ENCODE results near the gene EFCAB11.
A peak's percentile ranks its signal among the peaks of the same experiment; 100 is the strongest.

Gene EFCAB11

GRCh38 chr14:89803542-89803941, 151.0 kb downstream of the EFCAB11 start:
- no peak for TF ChIP-seq CTCF (IDR thresholded peaks at IDR 0.05; ENCODE audit: insufficient read depth, low read depth, low read length, missing control alignments)
- no peak for DNase-seq (ENCODE audit: low read depth)
- H3K4me3 ChIP-seq (ENCODE audit: low read length) = no peak overlapping the region

DNA sequence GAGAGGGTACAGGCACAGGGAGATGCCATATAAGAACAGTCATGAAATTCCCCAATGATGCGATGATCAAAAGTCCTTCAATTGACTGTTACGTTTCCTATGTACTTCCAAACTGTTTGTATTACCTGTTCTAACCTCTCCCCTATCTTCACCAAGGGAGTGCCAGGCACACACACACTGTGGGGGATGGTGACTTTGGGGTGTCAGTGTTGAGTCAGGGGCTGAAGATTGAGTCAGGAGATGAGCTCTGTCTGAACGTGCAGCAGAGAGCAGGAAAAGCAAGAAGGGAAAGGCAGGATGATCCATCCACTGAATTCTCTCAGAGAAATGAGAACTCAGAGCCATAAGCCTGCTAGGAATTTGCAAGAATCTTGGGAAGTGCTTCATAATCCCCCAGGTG, 153.4 kb downstream of the EFCAB11 start:
- DNase-seq (ENCODE audit: low read depth) = peak; percentile 100
- TF ChIP-seq CTCF (IDR thresholded peaks at IDR 0.05; ENCODE audit: insufficient read depth, low read depth, low read length, missing control alignments) = no peak
- no peak overlapping the region for H3K4me3 ChIP-seq (ENCODE audit: low read length)

DNA sequence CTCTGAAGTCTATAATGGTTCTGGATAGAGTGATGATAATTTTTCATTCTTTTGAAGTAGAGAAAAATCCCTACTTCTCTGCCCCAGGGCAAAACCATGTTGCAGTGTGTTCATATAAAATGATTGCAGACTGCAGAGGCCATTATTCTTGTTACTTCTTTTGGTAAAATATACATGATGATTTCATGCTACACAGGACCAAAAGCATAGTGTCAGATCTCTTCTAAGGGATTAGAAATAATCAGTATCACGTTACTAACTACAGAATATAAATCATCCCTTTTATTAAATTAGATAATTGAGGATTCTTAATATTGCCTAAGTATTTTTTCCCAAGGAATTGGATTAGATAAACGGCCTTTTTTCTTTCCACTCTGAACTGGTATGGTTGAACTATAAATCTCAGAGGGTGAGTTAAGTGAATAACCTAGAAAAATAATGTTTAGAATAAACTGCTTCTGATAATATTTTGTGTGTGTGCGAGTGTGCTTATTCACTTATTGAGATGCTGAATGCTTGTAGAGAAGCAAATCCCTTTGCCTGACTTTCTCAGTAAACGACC, 156.2 kb downstream of the EFCAB11 start:
- no peak for DNase-seq (ENCODE audit: low read depth)

GRCh38 chr14:89797148-89797547, 157.4 kb downstream of the EFCAB11 start:
- DNase-seq (ENCODE audit: low read depth) = no peak
- no peak for TF ChIP-seq CTCF (IDR thresholded peaks at IDR 0.05; ENCODE audit: insufficient read depth, low read depth, low read length, missing control alignments)
- H3K4me3 ChIP-seq (ENCODE audit: low read length) = no peak overlapping the region

More for the DNA sequence above, 156.2 kb downstream of the EFCAB11 start:
- no peak for TF ChIP-seq CTCF (IDR thresholded peaks at IDR 0.05; ENCODE audit: insufficient read depth, low read depth, low read length, missing control alignments)
- no peak overlapping the region for H3K4me3 ChIP-seq (ENCODE audit: low read length)

- DNase-seq (ENCODE audit: low read depth) = no peak
- H3K4me3 ChIP-seq (ENCODE audit: low read length) = no peak overlapping the region
- TF ChIP-seq CTCF (IDR thresholded peaks at IDR 0.05; ENCODE audit: insufficient read depth, low read depth, low read length, missing control alignments) = no peak
Observed at GRCh38 chr14:89794096-89794495, 160.4 kb downstream of the EFCAB11 start.

DNA sequence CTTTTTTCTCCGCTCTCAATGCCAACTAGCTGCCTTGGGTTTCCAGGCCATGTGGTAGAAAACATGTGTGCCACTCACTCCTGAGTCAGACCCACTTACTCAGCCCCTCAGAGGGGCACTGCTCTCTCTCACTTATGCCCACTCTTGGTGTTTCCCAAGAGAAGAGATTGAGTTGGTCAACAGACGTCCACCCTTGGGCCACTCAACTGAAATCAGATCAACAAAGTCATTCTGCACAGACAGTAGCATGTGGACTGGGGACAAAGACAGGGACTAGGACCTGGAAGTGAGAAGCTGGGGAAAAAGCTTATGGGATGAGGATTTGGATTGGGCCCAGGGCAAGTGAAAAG, 161.2 kb downstream of the EFCAB11 start:
- DNase-seq (ENCODE audit: low read depth) = no peak
- no peak overlapping the region for H3K4me3 ChIP-seq (ENCODE audit: low read length)
- no peak for TF ChIP-seq CTCF (IDR thresholded peaks at IDR 0.05; ENCODE audit: insufficient read depth, low read depth, low read length, missing control alignments)

All from epithelial cell of esophagus (primary cell).